Osteocyte (in vitro differentiated cells): Measurements from ENCODE around the gene TMC8. TPM values are rescaled to one million over a fixed set of nuclear protein-coding genes. Genes with fewer than 3 reads are reported as not detected.
A peak's percentile ranks its signal among the peaks of the same experiment; 100 is the strongest.

Source experiments
- DNase-seq: peaks from one replicate; pipeline ENCODE4 v3.0.0; 2021; ENCODE audit warnings: mixed read lengths; ENCODE audit not compliant: unreplicated experiment; ENCODE audit errors: extremely low spot score
- H3K27ac Mint-ChIP-seq: one replicate; pipeline ENCODE4 v1.8.0; 2021; ENCODE audit warnings: mild to moderate bottlenecking, mixed read lengths; ENCODE audit not compliant: unreplicated experiment
- H3K27me3 Mint-ChIP-seq: one replicate; pipeline ENCODE4 v1.8.0; 2021; ENCODE audit warnings: mixed read lengths; ENCODE audit not compliant: unreplicated experiment
- H3K36me3 Mint-ChIP-seq: one replicate; pipeline ENCODE4 v1.8.0; 2021; ENCODE audit warnings: mixed read lengths; ENCODE audit not compliant: unreplicated experiment
- H3K4me1 Mint-ChIP-seq: one replicate; pipeline ENCODE4 v1.8.0; 2021; ENCODE audit warnings: mixed read lengths; ENCODE audit not compliant: unreplicated experiment
- H3K4me3 Mint-ChIP-seq: one replicate; pipeline ENCODE4 v1.8.0; 2021; ENCODE audit warnings: mild to moderate bottlenecking, moderate library complexity, mixed read lengths; ENCODE audit not compliant: unreplicated experiment
- H3K9me3 Mint-ChIP-seq: one replicate; pipeline ENCODE4 v1.8.0; 2021; ENCODE audit warnings: mixed read lengths; ENCODE audit not compliant: unreplicated experiment
- CTCF ChIP-seq: fragments of 200-600 bp; sonication (generic); IDR thresholded peaks from 2 replicates; pipeline ENCODE4 v1.5.0; 2021; ENCODE audit warnings: antibody characterized with exemption, mild to moderate bottlenecking, moderate library complexity
- total RNA-seq: library from RNA; stranded (reverse); gene quantifications from 2 replicates; pipeline ENCODE4 v1.2.1, GENCODE V29; 2021

TMC8 gene
- total RNA-seq, 1 donor from 2014 or later = 0.40 TPM

DNA sequence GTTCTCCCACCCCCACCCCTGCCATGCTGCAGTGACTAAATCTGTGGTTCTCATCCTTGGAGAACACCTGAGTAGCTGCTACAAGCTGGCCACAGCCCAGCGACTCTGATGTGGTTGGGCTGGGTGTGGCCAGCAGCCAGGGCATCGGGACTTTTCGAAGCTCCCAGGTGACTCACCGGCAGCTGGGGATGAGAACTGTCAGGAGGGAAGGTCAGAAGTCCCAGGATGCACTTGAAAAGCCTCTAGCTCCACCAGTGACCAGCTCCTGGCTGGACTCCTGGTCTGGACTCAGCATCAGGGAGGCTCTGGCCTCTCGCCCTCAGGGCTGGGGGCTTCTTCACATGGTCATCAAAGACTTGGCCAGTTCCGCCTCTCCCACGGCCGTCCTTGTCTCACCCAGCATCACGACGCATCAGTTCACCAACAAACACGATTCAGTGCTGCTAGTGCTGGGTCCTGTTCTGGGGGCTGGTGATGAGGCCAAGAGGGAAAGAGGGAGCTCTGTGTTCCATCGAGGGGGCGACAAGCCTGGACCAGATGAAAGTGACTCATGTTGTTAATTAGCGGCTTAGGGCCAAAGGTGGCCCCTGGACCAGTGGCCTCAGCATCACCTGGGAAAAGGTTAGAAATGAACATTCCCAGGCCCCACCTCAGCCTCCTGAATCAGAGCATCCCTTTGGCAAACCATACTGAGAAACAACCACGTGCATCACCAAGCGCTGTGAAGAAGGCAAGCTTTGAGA is 11.7 kb downstream of the TMC8 start:
- H3K4me3 Mint-ChIP-seq = no peak overlapping the region
- no peak for TF ChIP-seq CTCF
- H3K9me3 Mint-ChIP-seq = no peaks in the 10 kb centered on the region
- no peaks in the 10 kb centered on the region for H3K27me3 Mint-ChIP-seq
- no peak for DNase-seq
- H3K27ac Mint-ChIP-seq = no peak overlapping the region
- no peaks in the 10 kb centered on the region for H3K36me3 Mint-ChIP-seq
- peaks cover 28% of the 10 kb centered on the region for H3K4me1 Mint-ChIP-seq

GRCh38 chr17:78143214-78144146 is 12.9 kb downstream of the TMC8 start:
- Mint-ChIP-seq H3K4me1 (peaks cover 30% of the 10 kb centered on the region), H3K9me3 (no peaks in the 10 kb centered on the region), H3K36me3 (no peaks in the 10 kb centered on the region), H3K27me3 (no peaks in the 10 kb centered on the region), H3K27ac (no peak overlapping the region), H3K4me3 (no peak overlapping the region)
- no peak for DNase-seq
- TF ChIP-seq CTCF = no peak

GRCh38 chr17:78144147-78144719 is 13.7 kb downstream of the TMC8 start:
- Mint-ChIP-seq H3K4me1 (peaks cover 31% of the 10 kb centered on the region), H3K4me3 (peak overlapping the region; percentile 34), H3K36me3 (no peaks in the 10 kb centered on the region), H3K9me3 (no peaks in the 10 kb centered on the region), H3K27ac (peak overlapping the region; percentile 84), H3K27me3 (no peaks in the 10 kb centered on the region)
- no peak for TF ChIP-seq CTCF
- no peak for DNase-seq

DNA sequence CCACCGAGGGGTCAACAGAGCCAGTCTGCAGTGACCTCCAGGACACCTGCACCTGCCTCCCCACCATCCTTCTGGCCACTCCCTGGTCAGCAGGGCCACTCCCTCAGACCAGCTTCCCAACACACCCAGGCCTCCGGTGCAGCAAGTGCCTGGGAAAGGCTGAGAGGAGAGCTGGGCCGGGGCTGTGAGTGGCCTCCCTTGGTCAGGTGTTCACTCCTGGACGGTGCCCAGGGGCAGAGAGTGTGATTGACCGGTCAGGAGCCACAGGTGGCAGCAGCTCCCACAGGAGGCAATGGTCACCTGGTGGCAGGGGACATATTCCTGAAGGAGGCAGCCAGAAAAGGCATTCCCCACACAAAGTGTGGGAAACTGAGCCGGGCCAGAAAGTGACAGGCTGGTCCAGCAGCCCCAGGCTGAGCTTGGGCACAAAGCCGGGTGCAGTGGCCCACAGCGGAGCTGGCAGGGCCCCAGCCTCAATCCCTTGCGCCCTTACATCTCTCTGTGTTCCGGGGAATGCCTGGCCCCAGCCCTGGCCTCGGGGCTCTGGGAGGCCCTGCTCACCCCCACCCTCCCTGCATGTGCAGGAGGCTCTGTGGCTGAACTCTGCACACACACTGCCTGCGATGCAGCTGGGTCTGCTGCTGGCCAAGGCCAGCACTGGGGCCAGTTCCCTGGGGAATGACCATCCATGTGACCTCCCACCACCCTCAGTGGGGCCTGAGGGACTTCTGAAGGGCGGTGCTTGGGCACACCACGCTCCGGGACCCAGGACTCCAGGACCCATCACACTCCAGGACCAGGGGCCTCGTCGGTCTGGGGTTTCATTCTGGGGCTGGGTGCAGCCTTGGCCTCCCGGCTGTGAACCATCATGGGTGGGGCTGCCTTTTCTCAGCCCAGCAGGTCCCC is 14.4 kb downstream of the TMC8 start:
- Mint-ChIP-seq H3K36me3 (no peaks in the 10 kb centered on the region), H3K27ac (peak overlapping the region; percentile 84), H3K4me1 (peaks cover 31% of the 10 kb centered on the region), H3K9me3 (no peaks in the 10 kb centered on the region), H3K4me3 (peak overlapping the region; percentile 34), H3K27me3 (no peaks in the 10 kb centered on the region)
- TF ChIP-seq CTCF = no peak
- no peak for DNase-seq
